Stomach (tissue), 4 donors: Measurements from ENCODE around the gene PWWP2B.

Experiments used
- POLR2A ChIP-seq, 4 donors: fragments of 450-650 bp; IDR thresholded peaks; one replicate each; pipeline ENCODE4 v1.6.1; 2016; ENCODE audit warnings: antibody characterized with exemption in 4 of 4, control low read depth in 2 of 4, mild to moderate bottlenecking in 1 of 4, moderate library complexity in 1 of 4
- POLR2AphosphoS5 ChIP-seq, 3 donors: sonication (generic); formaldehyde crosslinking; IDR thresholded peaks; one replicate each; pipeline ENCODE4 v1.6.1; 2016; ENCODE audit warnings: antibody characterized with exemption in 3 of 3
- TF ChIP-seq, protein P1 (sequence below), 7 experiments: fragments of 450-650 bp in 4 of 7; fragments of 200-600 bp in 3 of 7; sonication (generic) in 3 of 7; IDR thresholded peaks; one replicate each; pipeline ENCODE4 v1.5.1; 2016 to 2019; ENCODE audit warnings: antibody characterized with exemption in 7 of 7, control low read depth in 2 of 7, mild to moderate bottlenecking in 1 of 7

DNA sequence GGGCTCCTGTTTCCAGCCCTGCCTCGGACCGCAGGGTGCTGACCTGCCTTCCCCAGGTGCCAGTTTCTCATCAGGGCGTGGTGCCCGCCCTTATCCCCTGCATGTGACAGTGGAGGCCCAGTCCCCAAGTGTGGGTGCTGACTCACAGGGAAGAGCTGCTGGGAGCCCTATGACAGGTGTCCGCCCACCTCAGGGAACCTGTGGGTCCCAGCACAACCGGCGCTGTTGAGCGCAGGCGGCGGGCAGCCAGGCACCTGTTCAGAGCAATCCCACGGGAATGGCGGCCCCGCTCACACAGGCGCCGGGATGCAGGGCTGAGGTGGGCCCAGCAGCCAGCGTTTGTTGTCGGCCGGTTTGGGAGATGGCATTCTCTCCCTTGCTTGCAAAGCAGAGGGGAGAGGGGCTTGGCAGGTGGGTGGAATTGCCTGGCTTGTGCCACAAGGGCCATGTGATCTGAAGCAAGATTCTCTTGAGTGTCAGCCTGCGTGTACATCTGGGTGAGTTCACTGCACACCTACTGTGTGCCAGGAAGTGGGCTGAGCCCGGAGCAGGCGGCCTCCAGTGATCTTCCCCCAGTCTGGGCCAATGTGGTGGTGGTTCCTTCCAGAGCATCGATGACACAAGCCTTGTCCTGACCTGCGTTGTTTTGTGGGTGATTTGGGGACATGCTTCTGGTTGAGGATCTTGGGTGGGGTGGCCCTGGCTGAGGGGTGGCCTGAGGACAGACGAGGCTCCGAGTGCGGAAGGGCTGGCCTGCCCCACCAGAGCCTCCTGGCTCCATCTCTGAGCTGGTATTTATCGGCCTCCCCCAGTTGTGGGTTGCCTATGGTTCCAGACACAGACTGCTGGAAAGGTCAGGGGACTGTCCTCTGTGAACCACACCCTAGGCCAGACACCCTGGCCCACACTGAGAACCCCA is 2.4 kb downstream of the PWWP2B start:
- TF ChIP-seq, protein P1, sequence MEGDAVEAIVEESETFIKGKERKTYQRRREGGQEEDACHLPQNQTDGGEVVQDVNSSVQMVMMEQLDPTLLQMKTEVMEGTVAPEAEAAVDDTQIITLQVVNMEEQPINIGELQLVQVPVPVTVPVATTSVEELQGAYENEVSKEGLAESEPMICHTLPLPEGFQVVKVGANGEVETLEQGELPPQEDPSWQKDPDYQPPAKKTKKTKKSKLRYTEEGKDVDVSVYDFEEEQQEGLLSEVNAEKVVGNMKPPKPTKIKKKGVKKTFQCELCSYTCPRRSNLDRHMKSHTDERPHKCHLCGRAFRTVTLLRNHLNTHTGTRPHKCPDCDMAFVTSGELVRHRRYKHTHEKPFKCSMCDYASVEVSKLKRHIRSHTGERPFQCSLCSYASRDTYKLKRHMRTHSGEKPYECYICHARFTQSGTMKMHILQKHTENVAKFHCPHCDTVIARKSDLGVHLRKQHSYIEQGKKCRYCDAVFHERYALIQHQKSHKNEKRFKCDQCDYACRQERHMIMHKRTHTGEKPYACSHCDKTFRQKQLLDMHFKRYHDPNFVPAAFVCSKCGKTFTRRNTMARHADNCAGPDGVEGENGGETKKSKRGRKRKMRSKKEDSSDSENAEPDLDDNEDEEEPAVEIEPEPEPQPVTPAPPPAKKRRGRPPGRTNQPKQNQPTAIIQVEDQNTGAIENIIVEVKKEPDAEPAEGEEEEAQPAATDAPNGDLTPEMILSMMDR (IDR thresholded peaks at IDR 0.05), result no peak
- TF ChIP-seq POLR2A (IDR thresholded peaks at IDR 0.05) (no peak), POLR2AphosphoS5 (IDR thresholded peaks at IDR 0.05) (peak in 2 of 3 donors; percentile 40 to 67)
